A673 (cell line): ENCODE data around the gene PLCB4. TPM values are rescaled to one million over a fixed set of nuclear protein-coding genes. Genes with fewer than 3 reads are reported as not detected.

Experiments used
- BruUV-seq: library from RNA; stranded (reverse); fragments of 400-500 nt; replicated peaks from 2 replicates; lab custom pipeline; 2021; lab: Mats Ljungman, UMichigan
- CTCF ChIA-PET: fragments of 300-600 bp; sonication (Branson Sonifier 250); formaldehyde crosslinking; loops from one replicate; lab custom pipeline; 2022; ENCODE audit warnings: antibody characterized with exemption; lab: Charles Lee
- POLR2A ChIA-PET: fragments of 300-600 bp; sonication (Branson Sonifier 250); formaldehyde crosslinking; loops from one replicate; lab custom pipeline; 2022; ENCODE audit warnings: antibody characterized with exemption; ENCODE audit not compliant: low non-redundant PET; lab: Charles Lee
- DNase-seq: peaks from one replicate; pipeline ENCODE4 v3.0.0-alpha.2; 2015; ENCODE audit warnings: low spot score
- H3K27ac ChIP-seq: fragments of 200-600 bp; sonication (generic); 2 replicates; pipeline ENCODE4 v1.5.1; 2016; ENCODE audit warnings: mixed run types, low read depth, mild to moderate bottlenecking, mixed read lengths, antibody characterized with exemption, low read length; ENCODE audit not compliant: poor library complexity, severe bottlenecking
- H3K27me3 ChIP-seq: fragments of 200-600 bp; sonication (generic); replicated peaks from 2 replicates; pipeline ENCODE4 v1.6.1; 2017; ENCODE audit warnings: mixed run types, low read depth, mild to moderate bottlenecking, mixed read lengths, antibody characterized with exemption, low read length; ENCODE audit not compliant: insufficient read depth, poor library complexity
- H3K36me3 ChIP-seq: fragments of 200-600 bp; sonication (generic); 2 replicates; pipeline ENCODE4 v1.6.1; 2016; ENCODE audit warnings: mixed run types, mild to moderate bottlenecking, mixed read lengths, antibody characterized with exemption, low read length; ENCODE audit not compliant: insufficient read depth, poor library complexity, severe bottlenecking
- H3K4me1 ChIP-seq: fragments of 200-600 bp; sonication (generic); 2 replicates; pipeline ENCODE4 v1.6.1; 2017; ENCODE audit warnings: mixed run types, mild to moderate bottlenecking, mixed read lengths, antibody characterized with exemption, low read length; ENCODE audit not compliant: insufficient read depth, poor library complexity, severe bottlenecking
- H3K4me3 ChIP-seq: fragments of 200-600 bp; sonication (generic); 2 replicates; pipeline ENCODE4 v1.5.1; 2016; ENCODE audit warnings: low read depth, mixed run types, mild to moderate bottlenecking, mixed read lengths, low read length; ENCODE audit not compliant: poor library complexity, severe bottlenecking
- H3K9me3 ChIP-seq: fragments of 200-600 bp; sonication (generic); 2 replicates; pipeline ENCODE4 v1.6.1; 2016; ENCODE audit warnings: mixed run types, low read depth, mild to moderate bottlenecking, mixed read lengths, antibody characterized with exemption, low read length; ENCODE audit not compliant: poor library complexity, severe bottlenecking
- EZH2 ChIP-seq: fragments of 200-600 bp; sonication (generic); IDR thresholded peaks from 2 replicates; pipeline ENCODE4 v1.6.1; 2017; ENCODE audit warnings: borderline replicate concordance, low read depth, mild to moderate bottlenecking, mixed read lengths, antibody characterized with exemption, low read length; ENCODE audit not compliant: poor library complexity, severe bottlenecking
- intact Hi-C: fragments of 100-400 bp; cut with micrococcal nuclease; formaldehyde crosslinking; loops from one replicate; pipeline ENCODE4 v1.10.0; 2022; ENCODE audit not compliant: unreplicated experiment
- total RNA-seq: library from RNA; stranded (reverse); gene quantifications from 2 replicates; pipeline ENCODE4 v1.2.3, GENCODE V29; 2021
- TF ChIP-seq, protein P1 (sequence below): fragments of 300-800, 200-600 bp; sonication (generic); conservative IDR thresholded peaks from 2 replicates; pipeline ENCODE4 v1.5.1; 2017; ENCODE audit warnings: low read depth, mild to moderate bottlenecking, antibody characterized with exemption, low read length, moderate library complexity, mixed read lengths

PLCB4 gene
- total RNA-seq, 1 experiment from 2014 or later = 6.2 TPM

DNA sequence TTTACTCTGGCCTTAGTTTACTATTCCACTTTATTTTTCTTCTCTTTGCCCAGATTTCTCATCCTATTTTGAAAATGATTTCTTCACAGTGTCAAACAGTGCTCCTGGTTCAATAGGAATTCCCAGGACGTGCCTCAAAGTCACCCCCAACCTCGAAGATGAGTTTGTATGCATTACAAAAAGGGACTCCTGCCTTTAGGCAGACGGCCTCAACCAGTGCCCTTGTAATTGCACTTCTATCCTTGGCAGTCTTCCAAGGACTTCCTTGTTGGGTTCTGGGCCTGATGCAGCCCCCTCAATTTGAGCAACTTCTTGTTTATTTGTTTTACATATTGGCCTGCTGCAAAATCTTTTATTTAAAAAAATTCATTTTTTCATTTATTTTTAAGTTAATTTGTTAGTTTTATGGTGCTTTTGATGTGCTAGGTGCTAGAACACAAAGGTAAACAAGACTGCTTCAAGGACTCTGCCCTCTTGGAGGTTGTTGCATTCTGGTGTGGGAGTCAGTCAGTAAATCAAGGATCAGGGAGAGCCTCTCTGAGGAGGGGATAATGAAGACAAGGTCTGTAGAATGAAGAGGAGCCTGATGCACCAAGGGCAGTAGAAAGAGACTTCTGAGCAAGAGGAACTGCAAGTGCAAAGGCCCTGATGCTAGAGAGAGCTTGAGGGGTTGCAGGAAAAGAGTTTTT is 264.0 kb downstream of the PLCB4 start:
- ChIA-PET CTCF (no interaction called here), POLR2A (no interaction called here)
- no peak overlapping the region for H3K27ac ChIP-seq
- peaks cover 5% of the 10 kb centered on the region for H3K4me1 ChIP-seq
- DNase-seq = no peak
- H3K27me3 ChIP-seq = no peaks in the 10 kb centered on the region
- intact Hi-C loops = no loop called here
- H3K4me3 ChIP-seq = no peak overlapping the region
- no peaks in the 10 kb centered on the region for H3K9me3 ChIP-seq
- no peak for TF ChIP-seq EZH2
- TF ChIP-seq, protein P1, sequence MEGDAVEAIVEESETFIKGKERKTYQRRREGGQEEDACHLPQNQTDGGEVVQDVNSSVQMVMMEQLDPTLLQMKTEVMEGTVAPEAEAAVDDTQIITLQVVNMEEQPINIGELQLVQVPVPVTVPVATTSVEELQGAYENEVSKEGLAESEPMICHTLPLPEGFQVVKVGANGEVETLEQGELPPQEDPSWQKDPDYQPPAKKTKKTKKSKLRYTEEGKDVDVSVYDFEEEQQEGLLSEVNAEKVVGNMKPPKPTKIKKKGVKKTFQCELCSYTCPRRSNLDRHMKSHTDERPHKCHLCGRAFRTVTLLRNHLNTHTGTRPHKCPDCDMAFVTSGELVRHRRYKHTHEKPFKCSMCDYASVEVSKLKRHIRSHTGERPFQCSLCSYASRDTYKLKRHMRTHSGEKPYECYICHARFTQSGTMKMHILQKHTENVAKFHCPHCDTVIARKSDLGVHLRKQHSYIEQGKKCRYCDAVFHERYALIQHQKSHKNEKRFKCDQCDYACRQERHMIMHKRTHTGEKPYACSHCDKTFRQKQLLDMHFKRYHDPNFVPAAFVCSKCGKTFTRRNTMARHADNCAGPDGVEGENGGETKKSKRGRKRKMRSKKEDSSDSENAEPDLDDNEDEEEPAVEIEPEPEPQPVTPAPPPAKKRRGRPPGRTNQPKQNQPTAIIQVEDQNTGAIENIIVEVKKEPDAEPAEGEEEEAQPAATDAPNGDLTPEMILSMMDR = no peak
- no TSS peak for BruUV-seq
- no peaks in the 10 kb centered on the region for H3K36me3 ChIP-seq

DNA sequence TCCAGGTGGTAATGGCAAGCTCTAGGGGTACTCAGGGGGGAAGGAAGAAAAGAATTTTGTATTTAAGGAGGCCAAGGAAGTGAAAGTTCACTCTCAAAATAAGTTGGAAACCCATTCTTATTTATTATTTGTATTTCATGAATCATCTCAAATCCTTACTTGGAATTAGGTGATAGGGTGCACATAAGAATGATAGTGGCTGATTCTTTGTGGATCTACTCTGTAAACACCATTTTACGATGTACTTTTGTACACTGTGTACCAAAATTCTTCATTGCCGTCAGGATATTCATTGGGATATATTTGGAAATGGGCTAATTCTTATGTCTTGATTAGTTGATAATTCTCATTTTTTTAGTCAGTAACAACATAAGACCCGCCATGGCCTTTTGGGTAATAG is 266.0 kb downstream of the PLCB4 start:
- H3K4me3 ChIP-seq = no peak overlapping the region
- no peak for DNase-seq
- ChIA-PET POLR2A (no interaction called here), CTCF (no interaction called here)
- peaks cover 5% of the 10 kb centered on the region for H3K4me1 ChIP-seq
- no peaks in the 10 kb centered on the region for H3K27me3 ChIP-seq
- no peaks in the 10 kb centered on the region for H3K36me3 ChIP-seq
- BruUV-seq = no TSS peak
- intact Hi-C loops = no loop called here
- no peak for TF ChIP-seq EZH2
- TF ChIP-seq, protein P1 = no peak
- H3K9me3 ChIP-seq = no peaks in the 10 kb centered on the region
- no peak overlapping the region for H3K27ac ChIP-seq

DNA sequence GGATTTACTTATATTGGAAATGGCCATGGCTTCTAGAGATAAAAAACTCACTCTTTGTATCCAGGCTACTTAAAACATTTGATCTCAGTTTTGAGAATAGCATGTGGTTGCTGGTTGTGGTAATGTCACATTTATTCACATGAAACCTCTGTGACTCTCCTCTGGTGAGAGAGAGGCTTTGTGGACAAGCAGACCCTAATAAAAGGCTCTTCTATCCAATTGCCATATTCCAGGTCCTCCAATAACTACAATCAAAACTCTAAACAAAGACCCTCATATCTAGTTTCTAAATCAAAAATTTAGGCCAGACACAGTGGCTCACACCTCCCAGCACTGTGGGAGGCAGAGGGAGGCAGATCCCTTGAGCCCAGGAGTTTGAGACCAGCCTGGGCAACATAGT is 269.2 kb downstream of the PLCB4 start:
- Histone ChIP-seq H3K27ac (no peak overlapping the region), H3K27me3 (no peaks in the 10 kb centered on the region), H3K9me3 (no peaks in the 10 kb centered on the region), H3K36me3 (no peaks in the 10 kb centered on the region), H3K4me3 (no peak overlapping the region), H3K4me1 (no peaks in the 10 kb centered on the region)
- no peak for TF ChIP-seq EZH2
- TF ChIP-seq, protein P1 = no peak
- ChIA-PET POLR2A (no interaction called here), CTCF (no interaction called here)
- no TSS peak for BruUV-seq
- no peak for DNase-seq
- intact Hi-C loops = no loop called here
